Measurements from ENCODE around the gene INO80.

GRCh38 chr15:41115652-41116115, 396 bp downstream of the INO80 start:
- TF ChIP-seq CTCF (IDR thresholded peaks at IDR 0.05) = peak in 1 of 7 experiments; percentile 8
- no peak for TF ChIP-seq POLR2A (IDR thresholded peaks at IDR 0.05)
